G401 (cell line): ENCODE data around the gene PPIC. TPM values are rescaled to one million over a fixed set of nuclear protein-coding genes. Genes with fewer than 3 reads are reported as not detected.

Experiments
- total RNA-seq: library from RNA; depleted of rRNA; stranded (reverse); fragments of >200 nt; shearing (Covaris generic); gene quantifications from 2 replicates; pipeline ENCODE4 v1.2.3, GENCODE V29; 2014; rRNA removed

Gene PPIC
- total RNA-seq, 1 experiment from 2014 or later = 4.1 TPM

Other genes with a start within 250 kb of the PPIC start
- gene SNX24, start 191.1 kb downstream of the PPIC start, total RNA-seq = 6.2 and 20.9 TPM in 2 replicates
- gene PRDM6, start 52.5 kb upstream of the PPIC start, total RNA-seq = not detected in 2 replicates